Upper lobe of left lung (tissue), 6 donors: ENCODE results near the gene LAMC1. TPM values are rescaled to one million over a fixed set of nuclear protein-coding genes. Genes with fewer than 3 reads are reported as not detected.
A peak's percentile ranks its signal among the peaks of the same experiment; 100 is the strongest.

ENCODE experiments used
- ATAC-seq, 2 donors: fragments of 200-7000 bp; cut with Tn5 transposase; one replicate each; pipeline ENCODE4 v1.9.1; 2022; ENCODE audit warnings: mild to moderate bottlenecking in 2 of 2, moderate library complexity in 2 of 2; ENCODE audit not compliant: low FRiP score in 2 of 2
- DNase-seq, 2 donors: peaks; one replicate each; pipeline ENCODE4 v3.0.0-alpha.2; 2019 to 2020
- H3K27ac ChIP-seq, 4 donors: fragments of 200-600 bp; sonication (generic); one replicate each; pipeline ENCODE4 v1.5.1; 2016 to 2019
- H3K27me3 ChIP-seq, 4 donors: fragments of 200-600 bp; sonication (generic); one replicate each; pipeline ENCODE4 v1.5.1; 2017 to 2019
- H3K36me3 ChIP-seq, 4 donors: fragments of 200-600 bp; sonication (generic); one replicate each; pipeline ENCODE4 v1.5.1; 2016 to 2019
- H3K4me1 ChIP-seq, 4 donors: fragments of 200-600 bp; sonication (generic); one replicate each; pipeline ENCODE4 v1.5.1; 2018 to 2019
- H3K4me3 ChIP-seq, 4 donors: fragments of 200-600 bp; sonication (generic); one replicate each; pipeline ENCODE4 v1.5.1; 2017 to 2019; ENCODE audit warnings: mild to moderate bottlenecking in 2 of 4, moderate library complexity in 1 of 4
- H3K9me3 ChIP-seq, 4 donors: fragments of 200-600 bp; sonication (generic); one replicate each; pipeline ENCODE4 v1.5.1; 2018 to 2019
- EP300 ChIP-seq, 4 donors: sonication (generic); formaldehyde crosslinking; IDR thresholded peaks; one replicate each; pipeline ENCODE4 v1.5.1; 2017; ENCODE audit warnings: antibody characterized with exemption in 4 of 4, control low read depth in 2 of 4
- POLR2A ChIP-seq, 4 donors: fragments of 450-650 bp; IDR thresholded peaks; one replicate each; pipeline ENCODE4 v1.5.1; 2016 to 2017; ENCODE audit warnings: antibody characterized with exemption in 4 of 4, mild to moderate bottlenecking in 2 of 4
- POLR2AphosphoS5 ChIP-seq, 2 donors: sonication (generic); formaldehyde crosslinking; IDR thresholded peaks; one replicate each; pipeline ENCODE4 v1.5.1; 2017; ENCODE audit warnings: antibody characterized with exemption in 2 of 2
- WGBS, 2 donors: methylation state at CpG; one replicate each; pipeline ENCODE4 v1.1.5; 2017 to 2018; 5-methylcytosine and 5-hydroxymethylcytosine counted together
- total RNA-seq, 6 donors: library from RNA; depleted of rRNA in 4 of 6; stranded (reverse); fragments of >200 nt in 4 of 6; gene quantifications; one replicate each; pipeline versions ENCODE4 v1.1.0 to v1.2.1, GENCODE V29; 2016 to 2021
- TF ChIP-seq, protein P1 (sequence below), 6 experiments: fragments of 450-650 bp in 4 of 6; fragments of 200-600 bp in 2 of 6; sonication (generic) in 2 of 6; IDR thresholded peaks; one replicate each; pipeline ENCODE4 v1.5.1; 2016 to 2019; ENCODE audit warnings: antibody characterized with exemption in 6 of 6
- donor health status: DM: no; HTN: no; CAD: no; lungs with moderate emphysema.
- donor health status: DM: no; HTN: yes; CAD: no; lungs with severe emphysema.

LAMC1 gene
- total RNA-seq, 6 donors from 2014 or later = 92.0 to 232 (median 134) TPM

DNA sequence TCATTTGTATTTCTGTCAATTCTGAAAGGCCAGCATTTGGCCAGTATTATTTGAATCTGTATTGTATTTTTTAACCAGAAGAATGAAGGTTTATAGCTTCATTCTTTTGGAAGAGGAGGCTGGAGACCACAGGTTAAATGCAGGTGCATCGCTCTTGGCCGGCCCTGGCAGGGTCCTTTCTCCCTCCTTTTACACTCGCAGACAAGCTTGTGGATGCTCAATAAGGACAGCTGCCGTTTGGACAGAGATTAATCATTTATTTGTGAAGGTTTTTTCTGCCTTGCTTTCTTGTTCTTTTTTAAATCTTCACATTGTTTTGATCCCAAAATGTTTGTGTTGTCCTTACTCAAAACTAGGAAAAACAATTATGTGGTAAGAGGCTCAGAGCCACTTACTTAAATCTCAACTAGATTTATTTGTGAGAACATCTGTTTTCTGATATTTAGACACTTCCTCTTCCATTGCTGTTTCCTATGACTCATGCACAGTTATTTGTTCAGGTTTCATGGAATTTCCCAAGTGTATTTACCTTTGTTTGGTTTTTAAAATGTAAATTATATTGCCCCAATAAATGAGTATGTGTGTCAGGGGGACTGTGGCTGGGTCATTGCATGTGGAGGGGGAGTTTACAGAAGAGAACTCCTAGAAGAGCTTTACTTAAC lies 116.2 kb downstream of the LAMC1 start:
- H3K36me3 ChIP-seq = peaks cover 8 to 75% (median 21%) of the 10 kb centered on the region in 4 donors
- TF ChIP-seq EP300 (IDR thresholded peaks at IDR 0.05) = peak in 1 of 4 donors; percentile 13
- TF ChIP-seq, protein P1, sequence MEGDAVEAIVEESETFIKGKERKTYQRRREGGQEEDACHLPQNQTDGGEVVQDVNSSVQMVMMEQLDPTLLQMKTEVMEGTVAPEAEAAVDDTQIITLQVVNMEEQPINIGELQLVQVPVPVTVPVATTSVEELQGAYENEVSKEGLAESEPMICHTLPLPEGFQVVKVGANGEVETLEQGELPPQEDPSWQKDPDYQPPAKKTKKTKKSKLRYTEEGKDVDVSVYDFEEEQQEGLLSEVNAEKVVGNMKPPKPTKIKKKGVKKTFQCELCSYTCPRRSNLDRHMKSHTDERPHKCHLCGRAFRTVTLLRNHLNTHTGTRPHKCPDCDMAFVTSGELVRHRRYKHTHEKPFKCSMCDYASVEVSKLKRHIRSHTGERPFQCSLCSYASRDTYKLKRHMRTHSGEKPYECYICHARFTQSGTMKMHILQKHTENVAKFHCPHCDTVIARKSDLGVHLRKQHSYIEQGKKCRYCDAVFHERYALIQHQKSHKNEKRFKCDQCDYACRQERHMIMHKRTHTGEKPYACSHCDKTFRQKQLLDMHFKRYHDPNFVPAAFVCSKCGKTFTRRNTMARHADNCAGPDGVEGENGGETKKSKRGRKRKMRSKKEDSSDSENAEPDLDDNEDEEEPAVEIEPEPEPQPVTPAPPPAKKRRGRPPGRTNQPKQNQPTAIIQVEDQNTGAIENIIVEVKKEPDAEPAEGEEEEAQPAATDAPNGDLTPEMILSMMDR (IDR thresholded peaks at IDR 0.05) = no peak
- no peak for TF ChIP-seq POLR2A (IDR thresholded peaks at IDR 0.05)
- no peak for TF ChIP-seq POLR2AphosphoS5 (IDR thresholded peaks at IDR 0.05)
- H3K27ac ChIP-seq = peak overlapping the region in 1 of 4 donors; percentile 43
- no peak overlapping the region for H3K4me3 ChIP-seq
- ATAC-seq (no peak), DNase-seq (no peak)
- H3K4me1 ChIP-seq = peaks cover 0 to 11% (median 8%) of the 10 kb centered on the region in 4 donors
- WGBS, 2 donors = 72 to 79% methylated on average over 4 of the region's 4 CpGs
- no peaks in the 10 kb centered on the region for H3K9me3 ChIP-seq
- no peaks in the 10 kb centered on the region for H3K27me3 ChIP-seq

DNA sequence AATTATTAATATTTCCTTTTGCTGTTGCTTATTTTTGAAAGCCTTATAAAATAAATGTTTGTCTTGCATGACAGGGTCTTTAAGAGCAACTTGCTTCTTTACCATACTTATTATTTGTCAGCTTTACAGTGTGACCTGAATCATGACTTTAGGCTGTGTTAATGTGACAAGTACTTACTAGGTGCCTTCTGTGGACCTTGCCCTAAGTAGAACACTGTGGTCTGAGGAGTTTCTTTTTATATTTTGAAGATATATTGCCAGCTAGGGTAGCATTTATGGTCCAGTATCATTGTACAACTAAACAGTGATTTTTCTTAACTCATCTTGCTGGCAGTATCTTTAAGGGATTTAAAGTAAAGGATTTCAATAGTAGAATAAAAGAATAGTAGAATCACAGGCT lies 117.4 kb downstream of the LAMC1 start:
- no peaks in the 10 kb centered on the region for H3K9me3 ChIP-seq
- no peak for ATAC-seq
- H3K4me1 ChIP-seq = peaks cover 0 to 11% (median 8%) of the 10 kb centered on the region in 4 donors
- H3K36me3 ChIP-seq = peaks cover 0 to 67% (median 10%) of the 10 kb centered on the region in 4 donors
- no peak overlapping the region for H3K4me3 ChIP-seq
- H3K27ac ChIP-seq = no peak overlapping the region
- no peak for DNase-seq
- no peaks in the 10 kb centered on the region for H3K27me3 ChIP-seq
- TF ChIP-seq EP300 (IDR thresholded peaks at IDR 0.05) (no peak), POLR2A (IDR thresholded peaks at IDR 0.05) (no peak)
- TF ChIP-seq, protein P1 (IDR thresholded peaks at IDR 0.05) = no peak

DNA sequence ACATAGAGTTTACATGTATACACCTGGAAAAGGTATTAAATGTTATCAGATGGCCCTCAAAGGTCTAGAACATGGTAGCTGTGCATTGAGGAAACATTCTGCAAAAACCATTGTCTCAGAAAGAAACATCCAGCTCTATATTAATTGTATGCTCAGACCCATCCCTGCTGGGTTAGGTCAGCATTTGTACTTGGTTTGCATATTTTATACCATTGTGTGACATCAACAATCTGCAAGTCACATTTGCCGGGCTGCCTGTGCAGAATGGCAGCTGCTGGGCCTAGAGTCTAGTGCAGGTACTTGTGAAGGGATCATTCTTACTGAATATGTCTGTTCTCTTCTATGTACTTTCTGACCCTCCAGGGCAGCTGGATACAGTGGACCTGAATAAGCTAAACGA lies 119.0 kb downstream of the LAMC1 start:
- 82 to 83% methylated on average over 2 of the region's 2 CpGs for WGBS, 2 donors
- no peak for ATAC-seq
- H3K27ac ChIP-seq = no peak overlapping the region
- peaks cover 0 to 51% (median 8%) of the 10 kb centered on the region in 4 donors for H3K36me3 ChIP-seq
- H3K27me3 ChIP-seq = no peaks in the 10 kb centered on the region
- no peak overlapping the region for H3K4me3 ChIP-seq
- H3K9me3 ChIP-seq = no peaks in the 10 kb centered on the region
- DNase-seq = no peak
- TF ChIP-seq, protein P1 (IDR thresholded peaks at IDR 0.05) = no peak
- TF ChIP-seq EP300 (IDR thresholded peaks at IDR 0.05) = no peak
- TF ChIP-seq POLR2AphosphoS5 (IDR thresholded peaks at IDR 0.05) = no peak
- no peak for TF ChIP-seq POLR2A (IDR thresholded peaks at IDR 0.05)
- H3K4me1 ChIP-seq = peaks cover 0 to 11% (median 8%) of the 10 kb centered on the region in 4 donors

DNA sequence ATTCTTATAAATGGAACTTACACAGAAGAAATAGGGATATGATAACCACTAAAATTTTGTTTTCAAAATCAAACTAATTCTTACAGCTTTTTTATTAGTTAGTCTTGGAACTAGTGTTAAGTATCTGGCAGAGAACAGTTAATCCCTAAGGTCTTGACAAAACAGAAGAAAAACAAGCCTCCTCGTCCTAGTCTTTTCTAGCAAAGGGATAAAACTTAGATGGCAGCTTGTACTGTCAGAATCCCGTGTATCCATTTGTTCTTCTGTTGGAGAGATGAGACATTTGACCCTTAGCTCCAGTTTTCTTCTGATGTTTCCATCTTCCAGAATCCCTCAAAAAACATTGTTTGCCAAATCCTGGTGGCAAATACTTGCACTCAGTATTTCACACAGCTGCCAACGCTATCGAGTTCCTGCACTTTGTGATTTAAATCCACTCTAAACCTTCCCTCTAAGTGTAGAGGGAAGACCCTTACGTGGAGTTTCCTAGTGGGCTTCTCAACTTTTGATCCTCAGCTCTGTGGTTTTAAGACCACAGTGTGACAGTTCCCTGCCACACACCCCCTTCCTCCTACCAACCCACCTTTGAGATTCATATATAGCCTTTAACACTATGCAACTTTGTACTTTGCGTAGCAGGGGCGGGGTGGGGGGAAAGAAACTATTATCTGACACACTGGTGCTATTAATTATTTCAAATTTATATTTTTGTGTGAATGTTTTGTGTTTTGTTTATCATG lies 120.5 kb downstream of the LAMC1 start:
- no peak overlapping the region for H3K27ac ChIP-seq
- TF ChIP-seq EP300 (IDR thresholded peaks at IDR 0.05) (no peak), POLR2AphosphoS5 (IDR thresholded peaks at IDR 0.05) (no peak), POLR2A (IDR thresholded peaks at IDR 0.05) (no peak)
- TF ChIP-seq, protein P1 (IDR thresholded peaks at IDR 0.05) = no peak
- WGBS, 2 donors = 76 to 88% methylated on average over 7 of the region's 7 CpGs

More for the DNA sequence above, 120.5 kb downstream of the LAMC1 start:
- Histone ChIP-seq H3K9me3 (no peaks in the 10 kb centered on the region), H3K4me3 (no peak overlapping the region), H3K4me1 (peaks cover 0 to 10% (median 7%) of the 10 kb centered on the region in 4 donors), H3K27me3 (no peaks in the 10 kb centered on the region), H3K36me3 (peaks cover 0 to 38% (median 8%) of the 10 kb centered on the region in 4 donors)
- ATAC-seq = no peak
- DNase-seq = no peak
